Testis (tissue), 2 donors: Measurements from ENCODE around the gene CD274.
"Not testable (repeated sequence)": the region's sequence is repeated elsewhere in the genome, so short reads cannot be mapped to it uniquely, and the experiment has no call there.

Experiments
- POLR2A ChIP-seq: fragments of 450-650 bp; IDR thresholded peaks from one replicate; pipeline ENCODE4 v1.6.1; 2017; ENCODE audit warnings: antibody characterized with exemption, mild to moderate bottlenecking, moderate library complexity
- TF ChIP-seq, protein P1 (sequence below), 3 experiments: fragments of 450-650 bp in 2 of 3; fragments of 200-600 bp in 1 of 3; sonication (generic) in 1 of 3; IDR thresholded peaks; one replicate each; pipeline ENCODE4 v1.5.1; 2016 to 2019; ENCODE audit warnings: antibody characterized with exemption in 3 of 3, mild to moderate bottlenecking in 2 of 3, moderate library complexity in 1 of 3

DNA sequence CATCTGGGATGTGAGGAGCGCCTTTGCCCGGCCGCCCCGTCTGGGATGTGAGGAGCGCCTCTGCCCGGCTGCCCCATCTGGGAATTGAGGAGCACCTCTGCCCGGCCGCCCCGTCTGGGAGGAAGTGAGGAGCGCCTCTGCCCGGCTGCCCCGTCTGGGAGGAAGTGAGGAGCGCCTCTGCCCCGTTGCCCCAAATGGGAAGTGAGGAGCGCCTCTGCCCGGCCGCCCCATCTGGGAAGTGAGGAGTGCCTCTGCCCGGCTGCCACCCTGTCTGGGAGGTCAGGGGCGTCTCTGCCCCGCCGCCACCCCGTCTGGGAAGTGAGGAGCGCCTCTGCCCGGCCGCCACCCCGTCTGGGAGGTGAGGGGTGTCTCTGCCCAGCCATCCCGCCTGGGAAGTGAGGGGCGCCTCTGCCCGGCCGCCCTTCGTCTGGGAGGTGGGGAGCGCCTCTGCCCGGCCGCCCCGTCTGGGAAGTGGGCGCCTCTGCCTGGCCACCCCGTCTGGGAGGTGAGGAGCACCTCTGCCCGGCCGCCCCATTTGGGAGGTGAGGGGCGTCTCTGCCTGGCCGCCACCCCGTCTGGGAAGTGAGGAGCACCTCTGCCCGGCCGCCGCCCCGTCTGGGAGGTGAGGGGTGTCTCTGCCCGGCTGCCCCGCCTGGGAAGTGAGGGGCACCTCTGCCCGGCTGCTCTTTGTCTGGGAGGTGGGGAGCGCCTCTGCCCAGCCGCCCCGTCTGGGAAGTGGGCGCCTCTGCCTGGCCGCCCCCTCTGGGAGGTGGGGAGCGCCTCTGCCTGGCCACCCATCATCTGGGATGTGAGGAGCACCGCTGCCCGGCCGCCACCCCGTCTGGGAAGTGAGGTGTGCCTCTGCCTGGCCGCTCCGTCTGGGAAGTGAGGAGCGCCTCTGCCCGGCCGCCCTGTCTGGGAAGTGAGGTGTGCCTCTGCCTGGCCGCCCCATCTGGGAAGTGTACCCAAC lies 16.2 kb upstream of the CD274 start:
- TF ChIP-seq POLR2A: not testable (repeated sequence)
- TF ChIP-seq, protein P1, sequence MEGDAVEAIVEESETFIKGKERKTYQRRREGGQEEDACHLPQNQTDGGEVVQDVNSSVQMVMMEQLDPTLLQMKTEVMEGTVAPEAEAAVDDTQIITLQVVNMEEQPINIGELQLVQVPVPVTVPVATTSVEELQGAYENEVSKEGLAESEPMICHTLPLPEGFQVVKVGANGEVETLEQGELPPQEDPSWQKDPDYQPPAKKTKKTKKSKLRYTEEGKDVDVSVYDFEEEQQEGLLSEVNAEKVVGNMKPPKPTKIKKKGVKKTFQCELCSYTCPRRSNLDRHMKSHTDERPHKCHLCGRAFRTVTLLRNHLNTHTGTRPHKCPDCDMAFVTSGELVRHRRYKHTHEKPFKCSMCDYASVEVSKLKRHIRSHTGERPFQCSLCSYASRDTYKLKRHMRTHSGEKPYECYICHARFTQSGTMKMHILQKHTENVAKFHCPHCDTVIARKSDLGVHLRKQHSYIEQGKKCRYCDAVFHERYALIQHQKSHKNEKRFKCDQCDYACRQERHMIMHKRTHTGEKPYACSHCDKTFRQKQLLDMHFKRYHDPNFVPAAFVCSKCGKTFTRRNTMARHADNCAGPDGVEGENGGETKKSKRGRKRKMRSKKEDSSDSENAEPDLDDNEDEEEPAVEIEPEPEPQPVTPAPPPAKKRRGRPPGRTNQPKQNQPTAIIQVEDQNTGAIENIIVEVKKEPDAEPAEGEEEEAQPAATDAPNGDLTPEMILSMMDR (IDR thresholded peaks at IDR 0.05): not testable (repeated sequence)
